BJ (cell line): ENCODE data around the gene SCN10A. TPM values are rescaled to one million over a fixed set of nuclear protein-coding genes. Genes with fewer than 3 reads are reported as not detected.

Experiments used
- CTCF ChIA-PET: fragments of 350-600 bp; formaldehyde crosslinking; extraction: SDS; loops from one replicate; lab custom pipeline; 2021; ENCODE audit warnings: antibody characterized with exemption, inconsistent platforms; lab: Yijun Ruan, JAX
- POLR2A ChIA-PET: fragments of 300-600 bp; sonication (Branson Sonifier 250); formaldehyde crosslinking; extraction: SDS; loops from one replicate; lab custom pipeline; 2021; ENCODE audit warnings: antibody characterized with exemption; lab: Charles Lee
- DNase-seq: peaks from one replicate; pipeline ENCODE4 v3.0.0-alpha.2; 2011; ENCODE audit warnings: low read depth
- H3K27me3 ChIP-seq: 2 replicates; pipeline ENCODE4 v1.6.0; 2011; ENCODE audit warnings: low read length; ENCODE audit not compliant: control insufficient read depth, insufficient read depth
- H3K36me3 ChIP-seq: 2 replicates; pipeline ENCODE4 v1.5.1; 2011; ENCODE audit warnings: low read length; ENCODE audit not compliant: control insufficient read depth, insufficient read depth
- H3K4me3 ChIP-seq: 2 replicates; pipeline ENCODE4 v1.5.1; 2011; ENCODE audit warnings: low read depth, mild to moderate bottlenecking, control low read depth, low read length
- CTCF ChIP-seq: IDR thresholded peaks from 2 replicates; pipeline ENCODE4 v1.5.1; 2011; ENCODE audit warnings: low read depth, mild to moderate bottlenecking, control low read depth, inconsistent platforms, low read length, moderate library complexity; ENCODE audit not compliant: insufficient read depth
- polyA plus RNA-seq: library from polyadenylated mRNA; depleted of rRNA; stranded (reverse); fragments of >200 nt; gene quantifications from 2 replicates; pipeline ENCODE4 v1.2.3, GENCODE V29; 2011

The SCN10A gene
- polyA plus RNA-seq, 1 experiment = not detected

GRCh38 chr3:38689346-38689745, 126.7 kb downstream of the SCN10A start:
- CTCF ChIA-PET = interaction anchor here (0.7 to 2.1 kb wide), 5 partner anchors 13 to 165 kb away, joined by 3 to 17 read pairs (median 3); no protein-coding TSS in a partner anchor
- no peaks in the 10 kb centered on the region for H3K36me3 ChIP-seq
- POLR2A ChIA-PET = no interaction called here
- no peak for TF ChIP-seq CTCF
- H3K27me3 ChIP-seq = no peaks in the 10 kb centered on the region; the same call in 1 of the 2 replicates
- no peak for DNase-seq
- no peak overlapping the region for H3K4me3 ChIP-seq

GRCh38 chr3:38687321-38687720, 128.7 kb downstream of the SCN10A start:
- CTCF ChIA-PET = interaction anchor here (1.7 kb wide), 1 partner anchor 313 kb away, joined by 6 read pairs; no protein-coding TSS in a partner anchor
- POLR2A ChIA-PET = no interaction called here

GRCh38 chr3:38684546-38684945, 131.5 kb downstream of the SCN10A start:
- peaks cover 3% of the 10 kb centered on the region for H3K27me3 ChIP-seq
- no peaks in the 10 kb centered on the region for H3K36me3 ChIP-seq
- CTCF ChIA-PET = interaction anchor here (1.2 kb wide), 1 partner anchor 33 kb away, joined by 3 read pairs; no protein-coding TSS in a partner anchor
- DNase-seq = no peak
- H3K4me3 ChIP-seq = no peak overlapping the region
- POLR2A ChIA-PET = no interaction called here
- no peak for TF ChIP-seq CTCF

More at GRCh38 chr3:38687321-38687720, 128.7 kb downstream of the SCN10A start:
- no peak for DNase-seq
- Histone ChIP-seq H3K27me3 (no peaks in the 10 kb centered on the region; the same call in 1 of the 2 replicates), H3K4me3 (no peak overlapping the region), H3K36me3 (no peaks in the 10 kb centered on the region)
- TF ChIP-seq CTCF = no peak

- DNase-seq = no peak
- POLR2A ChIA-PET = no interaction called here
- H3K4me3 ChIP-seq = no peak overlapping the region
- no peak for TF ChIP-seq CTCF
- peaks cover 1% of the 10 kb centered on the region; the same call in 1 of the 2 replicates for H3K27me3 ChIP-seq
- CTCF ChIA-PET = interaction anchor here (1.1 to 3.8 kb wide), 4 partner anchors 12 to 149 kb away, joined by 3 to 17 read pairs (median 4); no protein-coding TSS in a partner anchor
- H3K36me3 ChIP-seq = no peaks in the 10 kb centered on the region
Measured at GRCh38 chr3:38669668-38670067, 146.3 kb downstream of the SCN10A start.

- no peak overlapping the region for H3K4me3 ChIP-seq
- no peak for DNase-seq
- peak; percentile 48 for TF ChIP-seq CTCF
- CTCF ChIA-PET = interaction anchor here (0.6 to 3.5 kb wide), 8 partner anchors 9 to 182 kb away, joined by 3 to 31 read pairs (median 5); partner anchors contain the start of gene EXOG
- H3K36me3 ChIP-seq = no peaks in the 10 kb centered on the region
- POLR2A ChIA-PET = no interaction called here
- peaks cover 17% of the 10 kb centered on the region for H3K27me3 ChIP-seq
Measured at GRCh38 chr3:38662544-38662943, 153.5 kb downstream of the SCN10A start.
